Neural cell (in vitro differentiated cells): ENCODE measurements around the gene PNLIPRP3. TPM values are rescaled to one million over a fixed set of nuclear protein-coding genes. Genes with fewer than 3 reads are reported as not detected.

ENCODE experiments used
- H2AFZ ChIP-seq: fragments of 200-600, 300-800 bp; sonication (generic), shearing (Covaris generic); 2 replicates; pipeline ENCODE4 v1.6.0; 2014; ENCODE audit warnings: low read depth, mild to moderate bottlenecking, antibody characterized with exemption, low read length, moderate library complexity
- H3F3A ChIP-seq: fragments of 200-600 bp; shearing (Covaris generic); 2 replicates; pipeline ENCODE4 v1.6.1; 2016; ENCODE audit warnings: mild to moderate bottlenecking, moderate library complexity, mixed read lengths, antibody characterized with exemption, low read length; ENCODE audit not compliant: insufficient read depth, poor library complexity, severe bottlenecking
- H3K27ac ChIP-seq: fragments of 200-600, 300-800 bp; sonication (generic), shearing (Covaris generic); 2 replicates; pipeline ENCODE4 v1.5.1; 2014; ENCODE audit warnings: mild to moderate bottlenecking, low read length, moderate library complexity
- H3K27me3 ChIP-seq: fragments of 300-800, 200-600 bp; sonication (generic), shearing (Covaris generic); 2 replicates; pipeline ENCODE4 v1.6.0; 2014; ENCODE audit warnings: mild to moderate bottlenecking, low read depth, low read length, moderate library complexity; ENCODE audit not compliant: insufficient read depth
- H3K36me3 ChIP-seq: fragments of 300-800, 200-600 bp; sonication (generic), shearing (Covaris generic); 2 replicates; pipeline ENCODE4 v1.5.1; 2014; ENCODE audit warnings: mild to moderate bottlenecking, antibody characterized with exemption, low read length, moderate library complexity; ENCODE audit not compliant: insufficient read depth
- H3K4me2 ChIP-seq: fragments of 300-800, 200-600 bp; sonication (generic), shearing (Covaris generic); 2 replicates; pipeline ENCODE4 v1.6.0; 2014; ENCODE audit warnings: mild to moderate bottlenecking, low read length
- H3K4me3 ChIP-seq: fragments of 300-800, 200-600 bp; sonication (generic), shearing (Covaris generic); 2 replicates; pipeline ENCODE4 v1.5.1; 2014; ENCODE audit warnings: mild to moderate bottlenecking, low read length, moderate library complexity
- H3K79me2 ChIP-seq: fragments of 200-600 bp; shearing (Covaris generic); replicated peaks from 2 replicates; pipeline ENCODE4 v1.6.0; 2014; ENCODE audit warnings: mild to moderate bottlenecking, low read length, moderate library complexity; ENCODE audit not compliant: insufficient read depth
- H3K9ac ChIP-seq: fragments of 300-800, 200-600 bp; sonication (generic), shearing (Covaris generic); 2 replicates; pipeline ENCODE4 v1.6.1; 2016; ENCODE audit warnings: mild to moderate bottlenecking, low read length, mixed read lengths
- H3K9me2 ChIP-seq: fragments of 200-600 bp; shearing (Covaris generic); 2 replicates; pipeline ENCODE4 v1.6.1; 2016; ENCODE audit warnings: mild to moderate bottlenecking, low read length, mixed read lengths; ENCODE audit not compliant: insufficient read depth
- H3K9me3 ChIP-seq: fragments of 200-600, 300-800 bp; sonication (generic), shearing (Covaris generic); 2 replicates; pipeline ENCODE4 v1.6.1; 2016; ENCODE audit warnings: mild to moderate bottlenecking, mixed run types, low read length, moderate library complexity, mixed read lengths
- H4K20me1 ChIP-seq: fragments of 200-600 bp; shearing (Covaris generic); 2 replicates; pipeline ENCODE4 v1.6.1; 2016; ENCODE audit warnings: mild to moderate bottlenecking, mixed run types; ENCODE audit not compliant: insufficient read depth
- CTCF ChIP-seq: fragments of 450-650 bp; IDR thresholded peaks from 2 replicates; pipeline ENCODE4 v1.5.1; 2014; ENCODE audit warnings: antibody characterized with exemption, mild to moderate bottlenecking, moderate library complexity; ENCODE audit not compliant: poor library complexity, severe bottlenecking
- EP300 ChIP-seq: fragments of 450-650 bp; conservative IDR thresholded peaks from 2 replicates; pipeline ENCODE4 v1.6.1; 2014; ENCODE audit warnings: antibody characterized with exemption, mild to moderate bottlenecking, moderate library complexity; ENCODE audit not compliant: poor library complexity, severe bottlenecking
- EZH2 ChIP-seq: fragments of 200-600, 300-800 bp; shearing (Covaris generic), sonication (generic); IDR thresholded peaks from 2 replicates; pipeline ENCODE4 v1.6.1; 2014; ENCODE audit warnings: antibody characterized with exemption, low read length, borderline replicate concordance, mild to moderate bottlenecking; ENCODE audit not compliant: insufficient read depth, poor library complexity, severe bottlenecking
- MXI1 ChIP-seq: fragments of 450-650 bp; conservative IDR thresholded peaks from 2 replicates; pipeline ENCODE4 v1.6.1; 2014; ENCODE audit warnings: antibody characterized with exemption, mild to moderate bottlenecking; ENCODE audit not compliant: poor library complexity, severe bottlenecking
- POLR2AphosphoS5 ChIP-seq: IDR thresholded peaks from 2 replicates; pipeline ENCODE4 v1.6.1; 2012
- RAD21 ChIP-seq: fragments of 450-650 bp; conservative IDR thresholded peaks from 2 replicates; pipeline ENCODE4 v1.6.1; 2014; ENCODE audit warnings: antibody characterized with exemption, mild to moderate bottlenecking, moderate library complexity
- REST ChIP-seq: IDR thresholded peaks from 2 replicates; pipeline ENCODE4 v1.6.1; 2012; ENCODE audit warnings: borderline replicate concordance
- SMC3 ChIP-seq: fragments of 450-650 bp; conservative IDR thresholded peaks from 2 replicates; pipeline ENCODE4 v1.6.1; 2014; ENCODE audit warnings: antibody characterized with exemption, mild to moderate bottlenecking, moderate library complexity; ENCODE audit not compliant: poor library complexity
- TAF1 ChIP-seq: IDR thresholded peaks from 2 replicates; pipeline ENCODE4 v1.6.1; 2012; ENCODE audit warnings: low read depth
- polyA plus RNA-seq: library from polyadenylated mRNA; depleted of rRNA; stranded (reverse); fragments of >200 nt; gene quantifications from 2 replicates; pipeline ENCODE4 v1.2.3, GENCODE V29; 2014

PNLIPRP3 gene
- polyA plus RNA-seq, 1 donor from 2014 or later, result not detected

- Histone ChIP-seq H3K9me3 (no peaks in the 10 kb centered on the region), H2AFZ (no peak overlapping the region), H3K9ac (no peak overlapping the region), H4K20me1 (no peaks in the 10 kb centered on the region), H3K4me2 (no peak overlapping the region), H3K9me2 (no peaks in the 10 kb centered on the region), H3K36me3 (no peaks in the 10 kb centered on the region), H3K27ac (no peak overlapping the region), H3F3A (no peaks in the 10 kb centered on the region), H3K79me2 (no peaks in the 10 kb centered on the region), H3K4me3 (no peak overlapping the region), H3K27me3 (no peaks in the 10 kb centered on the region)
- TF ChIP-seq EZH2, result no peak
- TF ChIP-seq POLR2AphosphoS5, result no peak
- TF ChIP-seq SMC3, result no peak
- no peak for TF ChIP-seq TAF1
- no peak for TF ChIP-seq MXI1
- no peak for TF ChIP-seq REST
- no peak for TF ChIP-seq CTCF
- no peak for TF ChIP-seq RAD21
- no peak for TF ChIP-seq EP300
These were observed 24.2 kb downstream of the PNLIPRP3 start for GRCh38 chr10:116451711-116452337.

GRCh38 chr10:116452338-116452720 lies 24.7 kb downstream of the PNLIPRP3 start:
- no peaks in the 10 kb centered on the region for H3K9me2 ChIP-seq
- H4K20me1 ChIP-seq, result no peaks in the 10 kb centered on the region
- no peaks in the 10 kb centered on the region for H3F3A ChIP-seq
- H3K36me3 ChIP-seq, result no peaks in the 10 kb centered on the region
- no peak overlapping the region for H3K9ac ChIP-seq
- no peak overlapping the region for H3K27ac ChIP-seq
- no peak overlapping the region for H3K4me2 ChIP-seq
- TF ChIP-seq SMC3, result no peak
- TF ChIP-seq POLR2AphosphoS5, result no peak
- H2AFZ ChIP-seq, result no peak overlapping the region
- H3K27me3 ChIP-seq, result no peaks in the 10 kb centered on the region
- no peaks in the 10 kb centered on the region for H3K79me2 ChIP-seq
- no peaks in the 10 kb centered on the region for H3K9me3 ChIP-seq
- no peak overlapping the region for H3K4me3 ChIP-seq

GRCh38 chr10:116457488-116457887 lies 29.8 kb downstream of the PNLIPRP3 start:
- no peaks in the 10 kb centered on the region for H3F3A ChIP-seq
- H3K9ac ChIP-seq, result no peak overlapping the region
- no peak overlapping the region for H2AFZ ChIP-seq
- H3K4me2 ChIP-seq, result no peak overlapping the region
- no peaks in the 10 kb centered on the region for H3K9me2 ChIP-seq
- no peak overlapping the region for H3K27ac ChIP-seq
- no peaks in the 10 kb centered on the region for H3K36me3 ChIP-seq
- H4K20me1 ChIP-seq, result no peaks in the 10 kb centered on the region
- TF ChIP-seq EP300 (no peak), SMC3 (no peak), CTCF (no peak), POLR2AphosphoS5 (no peak), TAF1 (no peak), RAD21 (no peak), EZH2 (no peak), REST (no peak), MXI1 (no peak)
- H3K79me2 ChIP-seq, result no peaks in the 10 kb centered on the region
- no peaks in the 10 kb centered on the region for H3K27me3 ChIP-seq
- no peak overlapping the region for H3K4me3 ChIP-seq
- no peaks in the 10 kb centered on the region for H3K9me3 ChIP-seq
